NCI-H2107 treated with DMSO at 0.1 percent for 48 hours (cell line): ENCODE data around the gene OR10H5.
"Not testable (repeated sequence)": the region's sequence is repeated elsewhere in the genome, so short reads cannot be mapped to it uniquely, and the experiment has no call there.

Source experiments
- DNase-seq: peaks from one replicate; lab custom pipeline; 2025; ENCODE audit not compliant: unreplicated experiment; lab: John Stamatoyannopoulos, UW

OR10H5 gene

GRCh38 chr19:15810335-15810734 is 22.9 kb downstream of the OR10H5 start:
- DNase-seq: no peak

DNA sequence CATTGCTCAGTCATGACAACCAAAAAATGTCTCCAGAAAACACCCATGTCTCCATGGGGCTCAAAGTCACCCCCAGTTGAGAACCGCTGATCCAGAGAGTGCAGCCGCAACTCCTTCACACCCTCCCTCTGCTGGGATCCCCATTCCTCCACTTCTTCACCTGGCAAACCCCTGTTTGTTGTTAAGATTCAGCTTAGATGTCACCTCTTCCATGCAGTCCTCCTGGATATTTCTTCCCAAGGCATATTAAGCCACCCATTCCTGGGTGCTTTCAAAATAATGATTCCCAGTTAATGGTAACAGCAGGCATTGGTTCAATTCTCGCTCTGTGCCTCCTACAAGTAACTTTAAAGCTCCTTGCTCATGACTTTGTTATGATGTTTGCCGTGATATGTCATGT is 24.0 kb downstream of the OR10H5 start:
- DNase-seq: no peak

DNA sequence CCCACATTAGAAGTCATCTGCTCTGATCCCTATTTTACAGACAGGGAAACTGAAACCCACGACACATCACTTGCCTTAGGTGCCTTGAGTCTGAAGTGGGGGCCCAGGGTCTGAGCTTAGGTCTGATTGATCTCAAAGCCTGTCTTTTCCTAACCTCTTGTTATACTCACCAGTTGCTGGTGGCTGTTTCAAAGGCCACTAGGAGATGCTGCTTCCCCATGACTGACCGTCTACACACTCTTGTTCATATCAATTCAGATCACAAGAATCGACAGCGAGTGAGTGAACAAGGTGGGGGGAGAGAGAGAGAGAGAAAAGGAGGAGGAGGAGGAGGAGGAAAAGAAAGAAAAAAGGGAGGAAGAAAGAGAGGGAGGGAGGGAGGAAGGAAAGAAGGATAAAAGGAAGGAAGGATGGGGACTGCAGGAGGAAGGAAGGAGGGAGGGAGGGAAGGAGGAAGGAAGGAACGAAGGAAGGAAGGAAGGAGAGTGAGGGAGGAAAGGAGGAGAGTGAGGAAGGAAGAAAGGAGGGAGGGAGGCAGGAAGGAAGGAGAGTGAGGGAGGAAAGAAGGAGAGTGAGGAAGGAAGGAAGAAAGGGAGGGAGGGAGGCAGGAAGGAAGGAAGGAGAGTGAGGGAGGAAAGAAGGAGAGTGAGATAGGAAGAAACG is 24.7 kb downstream of the OR10H5 start:
- DNase-seq: no peak

DNA sequence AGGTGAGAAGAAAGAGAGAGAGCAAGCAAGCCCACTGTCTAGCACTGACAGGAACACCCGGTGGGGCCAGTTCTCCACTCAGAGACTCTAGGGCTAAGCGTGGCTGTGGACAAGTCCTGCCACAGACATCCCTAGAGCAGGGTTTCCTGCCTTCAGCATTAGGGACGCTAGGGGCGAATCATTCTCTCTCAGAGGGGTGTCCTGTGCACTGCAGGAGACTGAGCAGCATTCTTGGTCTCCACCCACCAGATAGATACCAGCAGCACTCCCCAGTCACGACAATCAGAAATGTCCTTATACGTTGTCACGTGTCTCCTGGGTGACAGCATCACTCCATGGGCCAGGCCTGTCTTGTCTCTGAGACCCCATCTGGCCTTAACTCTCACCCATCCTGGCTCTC is 26.5 kb downstream of the OR10H5 start:
- no peak for DNase-seq

DNA sequence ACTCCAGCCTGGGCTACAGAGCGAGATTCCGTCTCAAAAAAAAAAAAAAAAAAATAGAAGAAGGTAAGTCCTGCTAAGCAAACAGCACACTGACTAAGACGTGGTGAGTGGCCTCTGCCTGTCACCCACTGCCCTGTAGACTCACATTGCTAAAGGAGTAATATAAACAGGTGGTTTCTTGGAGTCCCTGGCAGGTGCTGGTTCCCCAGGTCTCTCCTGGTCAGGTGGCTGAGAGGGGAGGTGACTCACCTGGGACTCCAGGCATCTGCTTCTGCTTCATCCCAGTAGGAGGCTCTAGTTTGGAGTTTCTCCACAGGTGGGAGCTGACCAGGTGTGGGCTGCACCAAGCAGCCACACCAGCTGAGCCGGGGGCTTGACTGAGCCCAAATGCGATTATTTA is 27.8 kb downstream of the OR10H5 start, which contains the start of gene OR10H1:
Gene OR10H1, minus strand, starts transcription at position 359 of the 400 bp plus-strand sequence. CDS start 7,627 bp downstream, outside the sequence.
- no peak for DNase-seq

DNA sequence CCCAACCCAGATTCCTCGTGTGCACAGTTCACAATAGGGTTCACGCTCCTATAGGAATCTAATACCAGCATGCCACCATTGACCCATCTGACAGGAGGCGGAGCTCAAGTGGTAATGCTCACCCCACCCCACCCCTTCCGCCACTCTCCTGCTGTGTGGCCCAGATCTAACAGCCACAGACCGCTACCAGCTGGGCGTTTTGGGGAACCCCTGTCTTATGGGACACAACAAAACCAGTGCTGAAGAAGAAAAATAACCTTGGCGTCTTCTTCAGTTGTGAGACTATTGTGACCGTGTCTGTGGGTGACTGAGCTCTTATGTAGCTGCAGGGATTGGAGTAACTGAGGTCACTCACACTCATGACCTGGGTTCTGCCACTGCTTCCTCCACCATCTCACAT is 33.2 kb downstream of the OR10H5 start:
- no peak for DNase-seq

- DNase-seq: no peak
Measured at GRCh38 chr19:15825753-15826152, 38.3 kb downstream of the OR10H5 start.

- DNase-seq: no peak
Measured at GRCh38 chr19:15828121-15828610, 40.7 kb downstream of the OR10H5 start.

GRCh38 chr19:15828611-15829305 is 41.3 kb downstream of the OR10H5 start:
- DNase-seq: not testable (repeated sequence)

- DNase-seq: no peak
Measured at GRCh38 chr19:15829306-15829698, 41.8 kb downstream of the OR10H5 start.

DNA sequence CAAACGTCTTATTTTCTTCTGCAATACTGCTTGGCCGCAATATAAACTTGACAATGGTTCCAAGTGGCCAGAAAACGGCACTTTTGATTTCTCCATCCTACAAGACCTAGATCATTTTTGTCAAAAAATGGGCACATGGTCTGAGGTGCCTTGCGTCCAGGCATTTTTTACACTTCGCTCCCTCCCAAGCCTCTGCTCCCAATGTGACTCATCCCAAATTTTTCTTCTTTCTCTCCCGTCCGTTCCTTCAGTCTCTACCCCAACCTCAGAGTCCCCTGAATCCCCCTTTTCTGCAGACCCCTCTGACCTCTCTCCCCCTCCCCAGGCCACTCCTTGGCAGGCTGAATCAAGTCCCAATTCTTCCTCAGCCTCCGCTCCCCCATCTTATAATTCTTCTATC is 42.3 kb downstream of the OR10H5 start:
- DNase-seq: no peak

GRCh38 chr19:15831626-15832025 is 44.2 kb downstream of the OR10H5 start:
- no peak for DNase-seq

- not testable (repeated sequence) for DNase-seq
Measured at GRCh38 chr19:15834232-15834631, 46.8 kb downstream of the OR10H5 start.

DNA sequence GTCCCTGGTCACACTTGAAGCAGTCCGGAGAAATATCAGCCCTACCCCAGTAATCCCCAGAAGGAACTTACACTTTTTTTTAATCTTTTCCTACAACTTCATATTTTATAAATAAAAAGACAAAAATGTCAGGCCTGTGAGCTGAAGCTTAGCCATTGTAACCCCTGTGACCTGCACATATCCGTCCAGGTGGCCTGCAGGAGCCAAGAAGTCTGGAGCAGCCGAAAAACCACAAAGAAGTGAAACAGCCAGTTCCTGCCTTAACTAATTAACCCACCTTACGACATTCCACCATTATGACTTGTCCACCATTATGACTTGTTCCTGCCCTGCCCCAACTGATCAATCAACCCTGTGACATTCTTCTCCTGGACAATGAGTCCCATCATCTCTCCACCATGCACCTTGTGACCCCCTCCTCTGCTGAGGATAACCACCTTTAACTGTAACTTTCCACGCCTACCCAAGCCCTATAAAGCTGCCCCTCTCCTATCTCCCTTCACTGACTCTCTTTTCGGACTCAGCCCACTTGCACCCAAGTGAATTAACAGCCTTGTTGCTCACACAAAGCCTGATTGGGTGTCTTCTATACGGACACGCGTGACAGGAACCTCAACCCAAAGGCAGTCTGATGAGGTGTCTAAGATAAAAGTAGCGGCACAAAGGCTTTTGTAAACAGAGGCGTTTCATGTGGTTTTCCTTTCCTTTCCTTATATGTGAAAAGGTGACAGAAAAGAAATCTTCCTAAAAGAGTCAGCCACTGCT is 48.3 kb downstream of the OR10H5 start:
- not testable (repeated sequence) for DNase-seq

DNA sequence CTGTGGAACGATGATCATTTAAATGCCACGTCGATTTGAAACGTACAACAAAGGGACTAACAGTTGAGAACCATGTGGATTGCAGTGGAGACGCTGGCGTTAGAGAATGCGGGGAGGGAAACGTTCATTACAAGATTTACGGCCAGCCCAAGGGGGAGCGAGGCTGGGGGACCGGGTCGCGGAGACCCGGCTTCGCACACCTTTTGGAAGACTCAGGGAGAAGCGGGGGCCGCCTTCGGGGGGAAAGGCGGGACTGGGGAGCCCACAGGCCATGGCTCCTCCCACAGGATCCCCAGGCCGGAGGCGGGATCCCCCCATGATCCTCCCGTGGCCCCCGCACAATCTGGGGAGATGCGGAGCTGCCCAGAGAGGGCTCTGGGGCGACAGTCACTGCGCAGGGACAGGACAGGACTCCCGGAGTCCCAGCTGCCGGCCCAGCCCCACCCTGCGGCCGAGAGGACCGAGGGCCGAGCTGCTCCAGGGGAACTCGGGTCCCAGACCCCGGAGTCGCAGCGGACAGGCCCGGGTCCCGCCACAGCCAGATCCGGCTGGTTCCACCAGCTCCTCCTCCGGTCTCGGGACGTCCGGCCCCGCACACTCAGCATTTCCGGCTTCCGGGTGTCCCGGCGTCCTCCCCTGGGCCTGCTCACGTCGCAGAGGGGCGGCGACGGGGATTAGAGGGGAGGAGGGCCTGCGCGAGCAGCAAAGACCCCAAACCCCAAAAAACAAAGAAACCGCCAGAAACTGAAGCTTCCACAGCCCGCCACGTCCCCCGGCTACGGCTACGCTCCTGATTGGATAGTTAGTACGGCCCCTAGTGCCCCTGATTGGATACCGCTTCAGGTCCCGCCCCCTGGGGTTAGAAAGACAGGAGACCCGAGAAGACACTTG is 49.1 kb downstream of the OR10H5 start:
- peak; percentile 39 for DNase-seq

GRCh38 chr19:15837221-15837731 is 49.8 kb downstream of the OR10H5 start:
- DNase-seq: no peak

GRCh38 chr19:15838351-15838750 is 50.9 kb downstream of the OR10H5 start:
- no peak for DNase-seq

DNA sequence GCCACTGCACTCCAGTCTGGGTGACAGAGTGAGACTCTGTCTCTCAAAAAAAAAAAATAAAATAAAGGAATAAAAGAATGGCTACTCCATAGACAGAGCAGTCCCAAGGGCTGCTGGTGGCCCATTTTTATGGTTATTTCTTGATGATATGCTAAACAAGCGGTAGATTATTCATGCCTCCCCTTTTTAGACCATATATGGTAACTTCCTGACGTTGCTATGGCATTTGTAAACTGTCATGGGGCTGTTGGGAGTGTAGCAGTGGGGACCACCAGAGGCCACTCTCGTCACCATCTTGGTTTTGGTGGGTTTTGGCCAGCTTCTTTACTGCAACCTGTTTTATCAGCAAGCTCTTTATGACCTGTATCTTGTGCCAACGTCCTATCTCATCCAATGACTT is 52.4 kb downstream of the OR10H5 start:
- DNase-seq: not testable (repeated sequence)

DNA sequence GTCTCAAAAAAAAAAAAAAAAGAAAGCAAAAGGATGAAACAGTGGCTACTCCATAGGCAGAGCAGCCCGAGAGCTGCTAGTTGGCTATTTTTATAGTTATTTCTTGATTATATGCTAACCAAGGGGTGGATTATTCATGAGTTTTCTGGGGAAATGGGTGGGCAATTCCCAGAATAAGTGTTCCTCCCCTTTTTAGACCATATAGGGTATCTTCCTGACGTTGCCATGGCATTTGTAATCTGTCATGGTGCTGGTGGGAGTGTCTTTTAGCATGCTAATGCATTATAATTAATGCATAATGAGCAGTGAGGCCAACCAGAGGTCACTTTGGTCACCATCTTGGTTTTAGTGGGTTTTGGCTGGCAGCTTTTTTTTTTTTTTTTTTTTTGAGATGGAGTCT is 53.4 kb downstream of the OR10H5 start:
- no peak for DNase-seq

GRCh38 chr19:15841875-15842569 is 54.6 kb downstream of the OR10H5 start:
- no peak for DNase-seq
